HepG2 (cell line): ENCODE measurements around the gene PDIA5. TPM values are rescaled to one million over a fixed set of nuclear protein-coding genes. Genes with fewer than 3 reads are reported as not detected.

Experiments
- EP300 ChIP-seq, 3 experiments: sonication (generic) in 1 of 3; formaldehyde crosslinking in 1 of 3; IDR thresholded peaks; 2 replicates each; pipeline versions ENCODE4 v1.5.1 to v1.6.1; 2011 to 2020; ENCODE audit warnings: low read depth in 2 of 3, low read length in 2 of 3, borderline replicate concordance in 1 of 3, improper control_type of control experiment in 1 of 3, mild to moderate bottlenecking in 1 of 3, missing genetic modification reagents in 1 of 3, moderate library complexity in 1 of 3
- HMG20A ChIP-seq: IDR thresholded peaks from 2 replicates; pipeline ENCODE4 v1.6.1; 2016; ENCODE audit warnings: borderline replicate concordance
- HOXA5 ChIP-seq: sonication (generic); formaldehyde crosslinking; IDR thresholded peaks from 2 replicates; pipeline ENCODE4 v1.4.0; 2020; ENCODE audit warnings: missing genetic modification reagents
- HOXA9 ChIP-seq: sonication (generic); formaldehyde crosslinking; IDR thresholded peaks from 2 replicates; pipeline ENCODE4 v1.8.1; 2022; ENCODE audit warnings: missing genetic modification reagents, mild to moderate bottlenecking, moderate library complexity, borderline replicate concordance
- MIER2 ChIP-seq: IDR thresholded peaks from 2 replicates; pipeline ENCODE4 v1.6.1; 2016; ENCODE audit warnings: missing biosample characterization, missing genetic modification reagents
- NKX3-1 ChIP-seq: sonication (generic); formaldehyde crosslinking; IDR thresholded peaks from 2 replicates; pipeline ENCODE4 v1.5.0; 2020; ENCODE audit warnings: missing genetic modification reagents
- NONO ChIP-seq, 2 experiments: fragments of 450-650 bp in 1 of 2; sonication (generic) in 1 of 2; formaldehyde crosslinking in 1 of 2; IDR thresholded peaks in 1 of 2; conservative IDR thresholded peaks in 1 of 2; 2 replicates each; pipeline versions ENCODE4 v1.6.1 to v1.8.0; 2017 to 2022; ENCODE audit warnings: mild to moderate bottlenecking in 1 of 2, missing genetic modification reagents in 1 of 2, moderate library complexity in 1 of 2
- SRSF1 ChIP-seq: fragments of 200-400 bp; formaldehyde crosslinking; optimal IDR thresholded peaks from 2 replicates; pipeline ENCODE3; 2017; ENCODE audit warnings: mild to moderate bottlenecking, low read depth, low read length, moderate library complexity
- TCF7 ChIP-seq: sonication (generic); IDR thresholded peaks from 2 replicates; pipeline ENCODE4 v1.6.1; 2016; ENCODE audit warnings: antibody characterized with exemption, low read depth
- U2AF1 ChIP-seq: fragments of 200-400 bp; formaldehyde crosslinking; optimal IDR thresholded peaks from 2 replicates; pipeline ENCODE3; 2017; ENCODE audit warnings: mild to moderate bottlenecking, low read depth, low read length
- ZNF746 ChIP-seq: sonication (generic); formaldehyde crosslinking; IDR thresholded peaks from 2 replicates; pipeline ENCODE4 v1.8.0; 2022; ENCODE audit warnings: mild to moderate bottlenecking, missing genetic modification reagents
- ZNF768 ChIP-seq: sonication (generic); formaldehyde crosslinking; IDR thresholded peaks from 2 replicates; pipeline ENCODE4 v1.4.0; 2020; ENCODE audit warnings: missing genetic modification reagents
- ZNF781 ChIP-seq: sonication (generic); formaldehyde crosslinking; IDR thresholded peaks from 2 replicates; pipeline ENCODE4 v1.5.1; 2020; ENCODE audit warnings: borderline replicate concordance, mild to moderate bottlenecking, missing genetic modification reagents; ENCODE audit errors: not compliant biosample characterization
- polyA plus RNA-seq, 8 experiments: library from polyadenylated mRNA; depleted of rRNA in 3 of 8; stranded (reverse) in 7 of 8; unstranded in 1 of 8; fragments of >200 nt; fragmentation: Illumina TruSeq in 4 of 8; extraction: Trizol in 4 of 8; gene quantifications; 2 replicates each; pipeline versions ENCODE4 v1.2.1 to v1.2.3, GENCODE V29; 2011 to 2016; ENCODE audit warnings: low read depth in 4 of 8, missing spikeins in 1 of 8, mixed read lengths in 1 of 8; ENCODE audit not compliant: insufficient read depth in 1 of 8
- total RNA-seq, 5 experiments: library from RNA; depleted of rRNA; stranded (reverse); fragments of >200 nt; fragmentation: Illumina TruSeq; extraction: Trizol; gene quantifications; 2 replicates each; pipeline ENCODE4 v1.2.3, GENCODE V29; 2016; ENCODE audit warnings: low read depth in 1 of 5
- TF ChIP-seq, protein P1 (sequence below): sonication (generic); formaldehyde crosslinking; IDR thresholded peaks from 2 replicates; pipeline ENCODE4 v1.4.0; 2020; ENCODE audit warnings: missing genetic modification reagents, mild to moderate bottlenecking, borderline replicate concordance
- TF ChIP-seq, protein P2 (sequence below): IDR thresholded peaks from 2 replicates; pipeline ENCODE4 v1.6.1; 2016; ENCODE audit warnings: mild to moderate bottlenecking, missing biosample characterization, missing genetic modification reagents
- TF ChIP-seq, protein P3 (sequence below): sonication (generic); formaldehyde crosslinking; IDR thresholded peaks from 2 replicates; pipeline ENCODE4 v1.4.0; 2020; ENCODE audit warnings: missing genetic modification reagents, mild to moderate bottlenecking, borderline replicate concordance
- TF ChIP-seq, protein P4 (sequence below), 2 experiments: sonication (generic) in 1 of 2; formaldehyde crosslinking in 1 of 2; IDR thresholded peaks; 2 replicates each; pipeline versions ENCODE4 v1.4.0 to v1.6.1; 2016 to 2020; ENCODE audit warnings: borderline replicate concordance in 1 of 2, low read depth in 1 of 2, mild to moderate bottlenecking in 1 of 2, missing genetic modification reagents in 1 of 2

Gene PDIA5
- total and polyA plus RNA-seq, 2 of the 13 experiments (the other 11 are each of a cell fraction or from before 2014, with no cell fraction given), result 51.3 to 74.3 TPM

DNA sequence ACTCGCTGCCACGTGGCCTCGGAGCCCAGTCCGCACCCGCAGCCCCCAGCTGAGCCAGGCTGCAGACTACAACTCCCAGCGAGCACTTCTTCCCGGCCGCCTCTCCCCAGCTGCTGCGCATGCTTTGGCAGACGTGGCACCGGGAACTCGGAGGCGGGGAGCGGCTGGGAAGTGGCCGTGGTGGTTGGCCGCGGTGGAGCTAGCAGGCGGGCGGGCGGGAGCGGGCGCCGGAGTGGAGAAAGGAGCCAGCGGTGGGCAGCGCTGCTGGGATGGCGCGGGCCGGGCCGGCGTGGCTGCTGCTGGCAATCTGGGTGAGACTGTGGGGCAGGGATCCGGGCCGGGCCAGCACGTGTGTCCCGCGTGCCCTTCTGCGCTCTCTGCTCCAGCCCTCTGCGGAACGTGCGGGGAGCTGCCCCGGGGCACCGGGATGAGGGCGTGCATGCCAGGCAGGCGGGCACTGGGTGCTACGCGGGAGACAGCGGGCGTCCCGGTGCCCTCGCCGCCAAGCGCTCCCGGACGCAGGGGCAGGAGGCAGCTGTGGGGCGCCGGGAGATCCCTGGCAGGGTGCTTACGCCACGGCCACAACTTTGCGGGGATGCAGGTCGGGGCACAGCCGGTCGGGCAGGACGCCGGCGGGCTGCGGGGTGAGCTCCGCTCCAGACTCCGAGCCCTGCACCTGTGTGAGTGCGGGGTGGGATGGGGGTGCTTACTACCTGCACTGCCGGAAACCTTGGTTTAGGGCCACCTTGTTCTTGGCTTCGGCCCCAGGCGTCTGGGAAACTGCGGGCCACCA is at the start of gene PDIA5 (continued):
- TF ChIP-seq, protein P1, sequence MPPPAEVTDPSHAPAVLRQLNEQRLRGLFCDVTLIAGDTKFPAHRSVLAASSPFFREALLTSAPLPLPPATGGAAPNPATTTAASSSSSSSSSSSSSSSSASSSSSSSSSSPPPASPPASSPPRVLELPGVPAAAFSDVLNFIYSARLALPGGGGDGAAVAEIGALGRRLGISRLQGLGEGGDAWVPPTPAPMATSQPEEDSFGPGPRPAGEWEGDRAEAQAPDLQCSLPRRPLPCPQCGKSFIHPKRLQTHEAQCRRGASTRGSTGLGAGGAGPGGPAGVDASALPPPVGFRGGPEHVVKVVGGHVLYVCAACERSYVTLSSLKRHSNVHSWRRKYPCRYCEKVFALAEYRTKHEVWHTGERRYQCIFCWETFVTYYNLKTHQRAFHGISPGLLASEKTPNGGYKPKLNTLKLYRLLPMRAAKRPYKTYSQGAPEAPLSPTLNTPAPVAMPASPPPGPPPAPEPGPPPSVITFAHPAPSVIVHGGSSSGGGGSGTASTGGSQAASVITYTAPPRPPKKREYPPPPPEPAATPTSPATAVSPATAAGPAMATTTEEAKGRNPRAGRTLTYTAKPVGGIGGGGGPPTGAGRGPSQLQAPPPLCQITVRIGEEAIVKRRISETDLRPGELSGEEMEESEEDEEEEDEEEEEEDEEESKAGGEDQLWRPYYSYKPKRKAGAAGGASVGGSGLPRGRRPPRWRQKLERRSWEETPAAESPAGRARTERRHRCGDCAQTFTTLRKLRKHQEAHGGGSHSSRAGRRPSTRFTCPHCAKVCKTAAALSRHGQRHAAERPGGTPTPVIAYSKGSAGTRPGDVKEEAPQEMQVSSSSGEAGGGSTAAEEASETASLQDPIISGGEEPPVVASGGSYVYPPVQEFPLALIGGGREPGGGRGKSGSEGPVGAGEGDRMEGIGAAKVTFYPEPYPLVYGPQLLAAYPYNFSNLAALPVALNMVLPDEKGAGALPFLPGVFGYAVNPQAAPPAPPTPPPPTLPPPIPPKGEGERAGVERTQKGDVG (CRISPR knock-in tag), result no peak
- TF ChIP-seq ZNF768 (CRISPR knock-in tag) (peak; percentile 48; the same call in 1 of the 2 replicates), ZNF781 (peak; percentile 92), SRSF1 (peak; percentile 37), NONO (IDR thresholded peaks at IDR 0.05) (no peak), NONO (CRISPR knock-in tag; conservative IDR thresholded peaks at IDR 0.05) (peak; percentile 92), U2AF1 (no peak), MIER2 (peak; percentile 47; the same call in 1 of the 2 replicates), HMG20A (CRISPR knock-in tag) (0 out of 2 replicates have a peak, but pooled peaks have one; percentile 34), ZNF746 (CRISPR knock-in tag) (peak; percentile 87), EP300 (IDR thresholded peaks at IDR 0.05; ENCODE audit: low read depth in 2 of 2, low read length in 2 of 2) (peak in 1 of 2 experiments; percentile 10; a peak in 1 of 4 replicates), EP300 (CRISPR knock-in tag; IDR thresholded peaks at IDR 0.05; ENCODE audit: borderline replicate concordance) (no peak), HOXA5 (0 out of 2 replicates have a peak, but pooled peaks have one; percentile 66), TCF7 (no peak), NKX3-1 (CRISPR knock-in tag) (peak; percentile 52; the same call in 1 of the 2 replicates), HOXA9 (CRISPR knock-in tag) (peak; percentile 72; the same call in 1 of the 2 replicates)
- TF ChIP-seq, protein P2, sequence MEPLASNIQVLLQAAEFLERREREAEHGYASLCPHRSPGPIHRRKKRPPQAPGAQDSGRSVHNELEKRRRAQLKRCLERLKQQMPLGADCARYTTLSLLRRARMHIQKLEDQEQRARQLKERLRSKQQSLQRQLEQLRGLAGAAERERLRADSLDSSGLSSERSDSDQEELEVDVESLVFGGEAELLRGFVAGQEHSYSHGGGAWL (CRISPR knock-in tag), result peak; percentile 88
- TF ChIP-seq, protein P3, sequence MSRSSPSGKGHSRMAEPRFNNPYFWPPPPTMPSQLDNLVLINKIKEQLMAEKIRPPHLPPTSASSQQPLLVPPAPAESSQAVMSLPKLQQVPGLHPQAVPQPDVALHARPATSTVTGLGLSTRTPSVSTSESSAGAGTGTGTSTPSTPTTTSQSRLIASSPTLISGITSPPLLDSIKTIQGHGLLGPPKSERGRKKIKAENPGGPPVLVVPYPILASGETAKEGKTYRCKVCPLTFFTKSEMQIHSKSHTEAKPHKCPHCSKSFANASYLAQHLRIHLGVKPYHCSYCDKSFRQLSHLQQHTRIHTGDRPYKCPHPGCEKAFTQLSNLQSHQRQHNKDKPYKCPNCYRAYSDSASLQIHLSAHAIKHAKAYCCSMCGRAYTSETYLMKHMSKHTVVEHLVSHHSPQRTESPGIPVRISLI (CRISPR knock-in tag), result peak; percentile 41; the same call in 1 of the 2 replicates
- TF ChIP-seq, protein P4, sequence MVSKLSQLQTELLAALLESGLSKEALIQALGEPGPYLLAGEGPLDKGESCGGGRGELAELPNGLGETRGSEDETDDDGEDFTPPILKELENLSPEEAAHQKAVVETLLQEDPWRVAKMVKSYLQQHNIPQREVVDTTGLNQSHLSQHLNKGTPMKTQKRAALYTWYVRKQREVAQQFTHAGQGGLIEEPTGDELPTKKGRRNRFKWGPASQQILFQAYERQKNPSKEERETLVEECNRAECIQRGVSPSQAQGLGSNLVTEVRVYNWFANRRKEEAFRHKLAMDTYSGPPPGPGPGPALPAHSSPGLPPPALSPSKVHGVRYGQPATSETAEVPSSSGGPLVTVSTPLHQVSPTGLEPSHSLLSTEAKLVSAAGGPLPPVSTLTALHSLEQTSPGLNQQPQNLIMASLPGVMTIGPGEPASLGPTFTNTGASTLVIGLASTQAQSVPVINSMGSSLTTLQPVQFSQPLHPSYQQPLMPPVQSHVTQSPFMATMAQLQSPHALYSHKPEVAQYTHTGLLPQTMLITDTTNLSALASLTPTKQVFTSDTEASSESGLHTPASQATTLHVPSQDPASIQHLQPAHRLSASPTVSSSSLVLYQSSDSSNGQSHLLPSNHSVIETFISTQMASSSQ (IDR thresholded peaks at IDR 0.05; ENCODE audit: low read depth), result no peak
- TF ChIP-seq, protein P4 (CRISPR knock-in tag; IDR thresholded peaks at IDR 0.05; ENCODE audit: borderline replicate concordance), result peak; percentile 66; the same call in 1 of the 2 replicates
